Dendritic cell treated with granulocyte-macrophage colony-stimulating factor and Interleukin-4, amounts not matched to agents 40 ng/mL and 50 ng/mL, for 4 days (primary cell): ENCODE measurements around the gene PTPRS.
"Not testable (repeated sequence)": the region's sequence is repeated elsewhere in the genome, so short reads cannot be mapped to it uniquely, and the experiment has no call there.

Experiments used
- H3K27ac Mint-ChIP-seq: one replicate; pipeline ENCODE4 v1.8.0; 2022; ENCODE audit warnings: mild to moderate bottlenecking, mixed read lengths
- H3K27me3 Mint-ChIP-seq: one replicate; pipeline ENCODE4 v1.8.0; 2022; ENCODE audit warnings: mild to moderate bottlenecking, mixed read lengths
- H3K36me3 Mint-ChIP-seq: one replicate; pipeline ENCODE4 v1.8.0; 2022; ENCODE audit warnings: low read depth, mixed read lengths
- H3K4me1 Mint-ChIP-seq: one replicate; pipeline ENCODE4 v1.8.0; 2022; ENCODE audit warnings: low read depth, mixed read lengths
- H3K4me3 Mint-ChIP-seq: one replicate; pipeline ENCODE4 v1.8.0; 2022; ENCODE audit warnings: mild to moderate bottlenecking, moderate library complexity, mixed read lengths
- H3K9me3 Mint-ChIP-seq: one replicate; pipeline ENCODE4 v1.8.0; 2022; ENCODE audit warnings: mixed read lengths
- intact Hi-C: fragments of 100-400 bp; cut with micrococcal nuclease; formaldehyde crosslinking; loops from one replicate; pipeline ENCODE4 v1.15.0; 2022

The PTPRS gene

GRCh38 chr19:5333581-5334365 is 6.8 kb downstream of the PTPRS start:
- Mint-ChIP-seq H3K36me3 (no peaks in the 10 kb centered on the region), H3K4me3 (no peak overlapping the region), H3K9me3 (no peaks in the 10 kb centered on the region), H3K27ac (no peak overlapping the region), H3K27me3 (peaks cover 53% of the 10 kb centered on the region), H3K4me1 (peaks cover under 1% of the 10 kb centered on the region)
- intact Hi-C loops: no loop called here

GRCh38 chr19:5332501-5332900 is 8.1 kb downstream of the PTPRS start:
- no peaks in the 10 kb centered on the region for H3K36me3 Mint-ChIP-seq
- H3K27ac Mint-ChIP-seq: no peak overlapping the region
- no peaks in the 10 kb centered on the region for H3K9me3 Mint-ChIP-seq
- no peaks in the 10 kb centered on the region for H3K4me1 Mint-ChIP-seq
- intact Hi-C loops: no loop called here
- peaks cover 41% of the 10 kb centered on the region for H3K27me3 Mint-ChIP-seq
- no peak overlapping the region for H3K4me3 Mint-ChIP-seq

- Mint-ChIP-seq H3K36me3 (no peaks in the 10 kb centered on the region), H3K4me3 (no peak overlapping the region), H3K4me1 (no peaks in the 10 kb centered on the region), H3K9me3 (no peaks in the 10 kb centered on the region), H3K27me3 (peaks cover 34% of the 10 kb centered on the region), H3K27ac (no peak overlapping the region)
- intact Hi-C loops: no loop called here
These were observed 8.8 kb downstream of the PTPRS start for GRCh38 chr19:5331790-5332189.

GRCh38 chr19:5330307-5330720 is 10.3 kb downstream of the PTPRS start:
- no peaks in the 10 kb centered on the region for H3K4me1 Mint-ChIP-seq
- H3K27me3 Mint-ChIP-seq: peaks cover 20% of the 10 kb centered on the region
- no peaks in the 10 kb centered on the region for H3K9me3 Mint-ChIP-seq
- no peak overlapping the region for H3K4me3 Mint-ChIP-seq
- intact Hi-C loops: no loop called here
- H3K36me3 Mint-ChIP-seq: no peaks in the 10 kb centered on the region
- no peak overlapping the region for H3K27ac Mint-ChIP-seq

GRCh38 chr19:5329141-5329540 is 11.5 kb downstream of the PTPRS start:
- H3K27ac Mint-ChIP-seq: no peak overlapping the region
- no peaks in the 10 kb centered on the region for H3K9me3 Mint-ChIP-seq
- H3K27me3 Mint-ChIP-seq: peaks cover 9% of the 10 kb centered on the region
- no peaks in the 10 kb centered on the region for H3K4me1 Mint-ChIP-seq
- no peak overlapping the region for H3K4me3 Mint-ChIP-seq
- intact Hi-C loops: no loop called here
- no peaks in the 10 kb centered on the region for H3K36me3 Mint-ChIP-seq

- intact Hi-C loops, H3K27ac Mint-ChIP-seq: not testable (repeated sequence)
These were observed 12.2 kb downstream of the PTPRS start for GRCh38 chr19:5328407-5328806.

GRCh38 chr19:5326986-5327623 is 13.5 kb downstream of the PTPRS start:
- Mint-ChIP-seq H3K4me3 (no peak overlapping the region), H3K36me3 (no peaks in the 10 kb centered on the region), H3K27me3 (peaks cover 17% of the 10 kb centered on the region), H3K4me1 (no peaks in the 10 kb centered on the region), H3K27ac (no peak overlapping the region), H3K9me3 (no peaks in the 10 kb centered on the region)
- intact Hi-C loops: no loop called here

More at GRCh38 chr19:5328407-5328806, 12.2 kb downstream of the PTPRS start:
- H3K4me3 Mint-ChIP-seq, H3K36me3 Mint-ChIP-seq, H3K9me3 Mint-ChIP-seq, H3K27me3 Mint-ChIP-seq, H3K4me1 Mint-ChIP-seq: not testable (repeated sequence)

GRCh38 chr19:5326545-5326944 is 14.1 kb downstream of the PTPRS start:
- no peak overlapping the region for H3K4me3 Mint-ChIP-seq
- H3K27me3 Mint-ChIP-seq: peaks cover 18% of the 10 kb centered on the region
- no peaks in the 10 kb centered on the region for H3K36me3 Mint-ChIP-seq
- no peaks in the 10 kb centered on the region for H3K9me3 Mint-ChIP-seq
- H3K27ac Mint-ChIP-seq: no peak overlapping the region
- intact Hi-C loops: no loop called here
- H3K4me1 Mint-ChIP-seq: no peaks in the 10 kb centered on the region

GRCh38 chr19:5324947-5325346 is 15.7 kb downstream of the PTPRS start:
- Mint-ChIP-seq H3K36me3 (no peaks in the 10 kb centered on the region), H3K9me3 (no peaks in the 10 kb centered on the region), H3K4me3 (no peak overlapping the region), H3K27ac (no peak overlapping the region), H3K27me3 (peaks cover 18% of the 10 kb centered on the region), H3K4me1 (no peaks in the 10 kb centered on the region)
- intact Hi-C loops: no loop called here

- Mint-ChIP-seq H3K27ac (no peak overlapping the region), H3K9me3 (no peaks in the 10 kb centered on the region), H3K27me3 (peaks cover 16% of the 10 kb centered on the region), H3K36me3 (no peaks in the 10 kb centered on the region), H3K4me1 (no peaks in the 10 kb centered on the region), H3K4me3 (no peak overlapping the region)
- intact Hi-C loops: no loop called here
These were observed 17.2 kb downstream of the PTPRS start for GRCh38 chr19:5323475-5323811.

- H3K9me3 Mint-ChIP-seq: no peaks in the 10 kb centered on the region
These were observed 18.5 kb downstream of the PTPRS start for GRCh38 chr19:5321851-5322681.

GRCh38 chr19:5321066-5321642 is 19.5 kb downstream of the PTPRS start:
- no peak overlapping the region for H3K4me3 Mint-ChIP-seq
- H3K9me3 Mint-ChIP-seq: no peaks in the 10 kb centered on the region
- no peaks in the 10 kb centered on the region for H3K36me3 Mint-ChIP-seq
- no peaks in the 10 kb centered on the region for H3K4me1 Mint-ChIP-seq
- intact Hi-C loops: no loop called here
- no peak overlapping the region for H3K27ac Mint-ChIP-seq
- H3K27me3 Mint-ChIP-seq: peaks cover 16% of the 10 kb centered on the region

More at GRCh38 chr19:5321851-5322681, 18.5 kb downstream of the PTPRS start:
- H3K27me3 Mint-ChIP-seq: peaks cover 16% of the 10 kb centered on the region
- no peak overlapping the region for H3K4me3 Mint-ChIP-seq
- H3K4me1 Mint-ChIP-seq: no peaks in the 10 kb centered on the region
- intact Hi-C loops: no loop called here
- no peak overlapping the region for H3K27ac Mint-ChIP-seq
- H3K36me3 Mint-ChIP-seq: no peaks in the 10 kb centered on the region

GRCh38 chr19:5319516-5319915 is 21.1 kb downstream of the PTPRS start:
- H3K9me3 Mint-ChIP-seq: no peaks in the 10 kb centered on the region
- intact Hi-C loops: no loop called here
- H3K27ac Mint-ChIP-seq: no peak overlapping the region
- no peak overlapping the region for H3K4me3 Mint-ChIP-seq
- no peaks in the 10 kb centered on the region for H3K4me1 Mint-ChIP-seq
- H3K36me3 Mint-ChIP-seq: no peaks in the 10 kb centered on the region
- peaks cover 19% of the 10 kb centered on the region for H3K27me3 Mint-ChIP-seq

GRCh38 chr19:5318306-5318705 is 22.3 kb downstream of the PTPRS start:
- intact Hi-C loops: no loop called here
- no peak overlapping the region for H3K27ac Mint-ChIP-seq
- no peak overlapping the region for H3K4me3 Mint-ChIP-seq
- peaks cover 20% of the 10 kb centered on the region for H3K27me3 Mint-ChIP-seq
- H3K4me1 Mint-ChIP-seq: no peaks in the 10 kb centered on the region
- no peaks in the 10 kb centered on the region for H3K36me3 Mint-ChIP-seq
- no peaks in the 10 kb centered on the region for H3K9me3 Mint-ChIP-seq
